SK-MEL-5 (cell line): ENCODE measurements around the gene THBS2. TPM values are rescaled to one million over a fixed set of nuclear protein-coding genes. Genes with fewer than 3 reads are reported as not detected.

ENCODE experiments used
- DNase-seq: peaks from one replicate; pipeline ENCODE4 v3.0.0-alpha.2; 2016; ENCODE audit warnings: low read depth, low spot score
- in situ Hi-C: cut with HindIII; loops from 2 replicates; pipeline ENCODE4 v1.10.0; 2016; ENCODE audit warnings: low sequenced_read_pairs, high pct_unique_total_duplicates, low pct_unique_long_range_greater_than_20kb
- total RNA-seq: library from RNA; depleted of rRNA; stranded (reverse); fragments of >200 nt; shearing (Covaris generic); gene quantifications from 2 replicates; pipeline ENCODE4 v1.2.3, GENCODE V29; 2014

Gene THBS2
- total RNA-seq, 1 experiment from 2014 or later, result 0.18 TPM

DNA sequence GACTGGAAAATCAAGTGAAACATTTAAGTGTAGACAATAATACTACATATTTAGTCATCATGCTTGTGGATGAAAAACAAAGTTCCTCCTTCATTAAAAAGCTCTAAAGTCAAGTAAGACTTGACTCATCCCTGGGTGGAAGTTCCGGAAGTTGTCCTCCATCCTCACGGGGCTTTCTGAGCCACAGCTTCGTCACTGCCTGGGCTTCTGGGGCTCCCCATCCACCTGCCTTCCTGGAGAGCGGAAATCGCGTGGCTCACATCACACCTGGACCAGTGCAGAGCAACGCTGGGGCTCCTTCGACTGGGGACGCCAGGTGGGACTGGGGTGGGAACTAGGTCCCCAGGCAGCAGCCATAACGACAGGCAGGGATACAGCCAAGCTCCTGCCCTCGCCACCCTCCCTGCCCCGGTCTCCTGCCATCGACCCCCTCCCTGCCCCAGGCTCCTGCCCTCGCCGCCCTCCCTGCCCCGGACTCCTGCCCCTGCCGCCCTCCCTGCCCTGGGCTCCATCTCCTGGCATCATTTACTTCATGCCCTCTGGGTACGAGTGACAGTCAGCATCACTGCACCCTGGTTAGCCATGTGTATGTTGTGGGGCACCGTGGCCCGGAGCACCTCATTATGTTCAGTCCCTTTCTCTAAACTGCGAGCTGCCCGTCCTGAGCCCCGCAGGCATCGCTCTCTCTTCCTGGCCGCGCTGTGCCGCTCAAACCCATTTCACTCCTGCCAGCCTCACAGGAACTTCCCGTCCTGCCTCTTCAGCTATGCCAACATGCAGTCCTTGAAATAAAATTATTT lies 12.9 kb downstream of the THBS2 start:
- DNase-seq, result no peak
- in situ Hi-C loops, result no loop called here

DNA sequence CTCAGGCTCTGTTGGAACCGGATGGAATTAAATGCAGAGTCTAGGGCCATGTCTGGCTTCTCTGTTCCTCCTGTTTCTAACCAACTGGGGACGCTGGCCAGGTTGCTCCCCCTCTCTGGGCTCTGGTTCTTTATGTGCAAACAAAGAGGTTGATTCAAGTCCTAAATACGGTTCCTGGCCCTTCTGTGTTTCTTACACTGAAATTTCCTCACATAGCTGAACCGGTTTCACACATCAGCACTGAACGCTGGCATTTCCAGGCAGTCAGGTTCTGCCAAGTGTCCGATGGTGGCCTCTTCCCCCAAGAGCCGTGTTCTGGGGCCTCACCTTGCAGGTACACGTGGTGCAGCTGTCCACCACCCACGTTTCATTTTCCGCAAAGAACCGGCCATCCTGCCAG lies 13.5 kb downstream of the THBS2 start:
- no peak for DNase-seq
- in situ Hi-C loops, result no loop called here

DNA sequence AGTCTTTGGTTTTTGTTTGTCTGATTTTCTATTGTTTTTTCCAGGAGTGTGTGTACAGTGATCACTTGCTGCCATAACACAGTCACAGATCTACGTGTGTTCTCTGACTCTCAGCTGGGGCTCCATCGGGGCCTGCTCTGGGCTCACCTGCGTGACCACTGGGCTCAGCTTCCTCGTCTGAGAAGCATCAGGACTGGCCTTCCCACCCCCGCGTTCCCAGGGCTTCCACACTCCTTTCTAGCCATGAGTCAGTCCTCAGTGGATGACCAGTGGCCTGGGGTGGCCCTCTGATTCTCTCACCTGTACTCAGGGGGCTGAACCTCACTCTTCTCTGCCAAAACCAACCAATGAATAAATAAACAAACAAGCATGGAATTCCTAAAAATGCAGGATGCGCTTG lies 14.5 kb downstream of the THBS2 start:
- in situ Hi-C loops, result no loop called here
- no peak for DNase-seq

DNA sequence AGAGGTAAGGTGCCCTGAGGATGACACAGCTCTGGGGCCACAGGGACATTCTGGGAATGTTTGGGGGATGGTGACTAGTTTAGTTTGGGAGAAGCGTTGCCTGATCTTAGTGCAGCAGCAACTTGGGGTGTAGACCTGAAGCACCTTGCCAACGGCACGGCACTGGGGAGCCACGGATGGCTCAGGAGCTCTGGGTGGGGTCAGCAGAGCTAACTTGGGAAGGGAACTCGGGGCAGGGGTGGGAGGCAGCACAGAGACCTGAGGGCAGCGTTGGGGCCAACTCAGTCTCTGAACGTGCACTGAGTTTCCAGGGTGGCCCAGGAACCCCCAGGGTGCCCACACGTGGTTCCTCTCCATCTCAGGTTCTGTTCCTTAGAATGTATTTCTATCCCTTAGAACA lies 14.9 kb downstream of the THBS2 start:
- DNase-seq, result no peak
- in situ Hi-C loops, result no loop called here

- in situ Hi-C loops, result no loop called here
- no peak for DNase-seq
These were observed 16.0 kb downstream of the THBS2 start for GRCh38 chr6:169237496-169238134.

DNA sequence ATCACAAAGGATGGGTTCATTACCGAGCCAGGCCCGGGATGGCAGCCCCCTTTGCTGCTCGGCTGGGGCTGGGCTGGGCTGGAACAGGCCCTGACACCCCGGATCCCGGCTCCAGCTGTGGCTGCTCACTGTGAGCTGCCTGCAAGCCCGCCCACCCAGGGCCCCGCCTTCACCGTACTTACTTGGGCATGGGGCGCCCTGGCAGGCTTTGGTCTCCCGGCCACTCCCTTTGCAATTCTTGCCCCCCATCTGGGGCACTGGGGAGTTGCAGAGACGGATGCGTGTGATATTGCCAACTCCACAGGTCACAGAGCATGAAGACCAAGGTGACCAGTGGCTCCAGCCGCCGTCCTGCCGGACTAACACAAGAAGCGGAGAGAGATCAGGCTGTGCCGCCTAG lies 16.7 kb downstream of the THBS2 start:
- in situ Hi-C loops, result no loop called here
- no peak for DNase-seq

- in situ Hi-C loops, result no loop called here
- DNase-seq, result no peak
These were observed 17.1 kb downstream of the THBS2 start for GRCh38 chr6:169236545-169236944.

- no peak for DNase-seq
- in situ Hi-C loops, result no loop called here
These were observed 18.4 kb downstream of the THBS2 start for GRCh38 chr6:169235286-169235685.

GRCh38 chr6:169234634-169235033 lies 19.0 kb downstream of the THBS2 start:
- in situ Hi-C loops, result no loop called here
- no peak for DNase-seq

- no peak for DNase-seq
- in situ Hi-C loops, result no loop called here
These were observed 19.8 kb downstream of the THBS2 start for GRCh38 chr6:169233832-169234231.

GRCh38 chr6:169233181-169233580 lies 20.5 kb downstream of the THBS2 start:
- in situ Hi-C loops, result no loop called here
- DNase-seq, result no peak

DNA sequence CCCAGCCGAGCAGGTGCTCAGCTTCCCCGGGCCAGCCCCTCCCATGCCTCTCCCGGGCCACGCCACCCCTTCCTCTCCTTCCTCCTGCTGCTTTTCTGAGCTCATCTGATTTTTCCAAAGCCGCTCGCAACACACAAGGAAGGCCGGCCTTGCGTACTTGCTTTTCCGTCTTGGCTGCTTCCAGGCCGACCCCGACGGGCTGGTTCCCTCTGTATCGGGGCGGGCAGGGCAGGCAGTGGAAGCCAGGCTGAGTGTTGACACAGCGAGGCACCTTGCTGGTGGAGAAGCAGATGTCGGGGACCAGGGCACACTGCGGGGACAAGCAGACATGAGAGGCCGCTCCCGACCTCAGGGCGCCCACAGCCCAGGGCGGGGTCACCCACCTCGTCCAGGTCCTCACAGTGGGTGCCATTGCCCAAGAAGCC lies 21.1 kb downstream of the THBS2 start:
- no peak for DNase-seq
- in situ Hi-C loops, result no loop called here

GRCh38 chr6:169231790-169232506 lies 21.7 kb downstream of the THBS2 start:
- in situ Hi-C loops, result no loop called here
- DNase-seq, result no peak

DNA sequence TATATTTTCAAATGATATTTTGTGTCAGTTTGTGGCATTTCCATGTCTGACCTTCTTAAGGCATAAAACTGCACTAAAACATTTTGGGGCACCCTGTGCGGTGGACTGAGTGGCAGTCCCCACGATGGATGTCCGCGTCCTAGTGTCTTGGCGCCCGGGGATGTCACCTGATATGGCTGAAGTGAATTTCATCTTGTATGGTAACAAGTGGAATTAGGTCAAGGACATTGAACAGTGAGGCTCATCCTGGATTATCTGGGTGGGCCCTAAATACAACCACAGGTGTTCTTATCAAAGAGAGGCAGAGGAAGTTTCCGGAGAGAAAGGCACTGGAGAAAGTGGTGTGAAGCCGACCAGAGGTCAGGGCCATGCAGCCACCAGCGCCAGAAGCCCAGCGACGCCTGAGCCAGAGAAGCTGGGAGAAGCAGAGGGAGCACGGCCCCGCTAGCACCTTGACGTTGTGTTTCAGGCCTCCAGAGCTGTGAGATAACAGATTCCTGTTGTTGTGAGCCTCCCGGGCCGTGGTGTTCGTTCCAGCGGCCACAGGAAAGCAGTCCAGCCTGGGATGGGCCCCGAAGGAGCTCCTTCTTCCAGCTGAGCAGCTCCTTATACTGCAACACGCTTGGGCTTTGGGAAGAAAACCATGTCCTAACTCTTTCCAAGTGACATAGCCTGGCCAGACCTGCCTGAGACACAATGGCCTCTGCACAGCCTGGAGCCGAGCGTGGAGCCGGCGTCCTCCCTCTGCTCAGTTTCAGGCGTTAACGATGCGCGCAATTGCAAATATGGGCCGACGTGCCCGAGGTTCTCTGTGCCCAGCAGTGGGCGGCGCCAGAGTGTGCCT lies 22.5 kb downstream of the THBS2 start:
- DNase-seq, result no peak
- in situ Hi-C loops, result no loop called here

DNA sequence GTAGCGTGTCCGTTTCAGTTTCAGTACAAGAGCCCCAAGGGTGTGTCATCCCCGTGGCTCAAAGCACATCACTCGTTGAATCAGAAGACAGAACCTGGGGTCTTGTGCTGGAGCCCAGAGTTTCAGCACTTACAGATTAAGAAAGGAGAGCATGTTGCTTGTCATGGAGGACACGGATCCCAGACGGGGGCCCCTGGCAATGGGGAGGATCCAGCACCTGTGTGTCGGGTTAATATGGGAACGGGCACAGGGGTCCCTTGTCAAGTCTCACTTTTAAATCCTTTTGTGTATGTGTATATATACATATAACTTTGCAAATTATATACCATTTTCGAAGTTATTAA lies 23.4 kb downstream of the THBS2 start:
- in situ Hi-C loops, result no loop called here

DNA sequence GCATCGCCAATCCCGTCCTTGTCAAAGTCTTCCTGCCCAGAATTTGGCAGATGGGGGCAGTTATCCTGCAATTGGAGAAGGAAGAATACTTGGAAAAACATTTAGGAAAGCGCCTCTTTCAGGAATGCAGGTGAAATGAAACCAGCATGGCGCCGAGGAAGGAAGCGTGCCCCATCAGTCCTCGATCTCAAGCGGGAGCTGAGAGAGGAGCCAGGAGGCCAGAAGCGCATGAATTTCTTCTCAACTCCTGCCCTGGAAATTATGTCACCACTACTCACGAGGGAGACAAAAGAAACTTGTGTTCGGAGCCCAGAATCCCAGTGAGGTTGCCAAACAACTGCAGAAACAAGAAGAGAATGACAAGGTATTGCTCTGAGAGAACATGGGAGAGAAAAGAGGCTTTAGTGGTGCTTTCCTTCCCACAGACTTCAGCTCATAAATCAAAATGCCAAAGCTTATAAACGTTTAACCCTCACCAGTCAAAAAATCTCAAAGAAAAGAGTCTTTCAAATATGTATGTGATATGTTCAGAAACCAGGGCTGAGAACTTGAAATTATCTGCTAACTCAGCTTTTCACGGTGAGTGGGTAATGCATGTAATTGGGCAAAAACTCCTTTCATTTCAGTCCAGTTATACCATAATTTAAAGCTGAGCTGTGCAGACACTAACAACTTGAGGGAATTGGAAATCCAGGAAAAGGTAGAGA lies 23.9 kb downstream of the THBS2 start:
- in situ Hi-C loops, result no loop called here
- DNase-seq, result peak; percentile 26

More for the DNA sequence above, 23.4 kb downstream of the THBS2 start:
- DNase-seq, result no peak

GRCh38 chr6:169227116-169227515 lies 26.5 kb downstream of the THBS2 start:
- in situ Hi-C loops, result no loop called here
- no peak for DNase-seq
